ENCODE results near the gene DENND5B.
"Not testable (repeated sequence)": the region's sequence is repeated elsewhere in the genome, so short reads cannot be mapped to it uniquely, and the experiment has no call there.

DENND5B gene

DNA sequence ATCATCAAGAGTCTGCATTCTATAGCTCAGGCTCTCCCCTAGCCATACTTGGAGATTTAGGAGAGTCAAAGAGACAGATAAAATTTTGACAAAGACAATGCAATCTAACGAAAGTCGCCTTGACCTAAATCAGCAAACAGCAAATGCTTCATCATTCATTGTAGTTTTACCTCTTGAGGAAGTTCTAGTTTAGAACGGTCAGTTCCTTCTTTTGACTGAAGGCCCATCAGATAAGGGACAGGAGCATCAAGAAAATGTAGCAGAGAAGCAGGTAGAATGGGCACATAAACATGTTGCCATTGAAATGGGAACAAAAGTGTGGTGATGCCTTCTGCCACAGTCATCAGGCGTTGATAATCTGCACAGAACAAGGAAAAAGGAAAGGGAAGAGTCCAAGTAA, 130.9 kb downstream of the DENND5B start:
- no peak for DNase-seq

- DNase-seq, result no peak
Observed at GRCh38 chr12:31456562-31456961, 134.4 kb downstream of the DENND5B start.

DNA sequence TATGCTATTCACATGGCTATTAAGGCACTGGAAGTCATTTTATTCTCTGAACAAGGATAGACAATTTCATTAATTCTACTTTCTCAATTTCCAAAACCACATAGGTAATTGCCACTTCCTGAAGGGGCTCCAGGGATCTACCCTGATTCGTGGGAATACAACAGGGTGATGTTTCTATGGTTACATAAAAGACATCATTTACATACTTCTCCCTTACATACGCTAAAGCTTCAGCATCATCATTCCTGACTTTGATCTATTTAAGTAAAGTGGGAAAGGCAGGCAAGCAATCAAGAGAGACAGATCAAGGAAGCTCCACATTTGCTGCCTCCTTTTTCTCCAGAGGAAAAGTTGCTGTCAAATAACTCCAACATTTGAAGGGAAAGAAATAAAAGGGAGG, 146.2 kb downstream of the DENND5B start:
- DNase-seq, result no peak

DNA sequence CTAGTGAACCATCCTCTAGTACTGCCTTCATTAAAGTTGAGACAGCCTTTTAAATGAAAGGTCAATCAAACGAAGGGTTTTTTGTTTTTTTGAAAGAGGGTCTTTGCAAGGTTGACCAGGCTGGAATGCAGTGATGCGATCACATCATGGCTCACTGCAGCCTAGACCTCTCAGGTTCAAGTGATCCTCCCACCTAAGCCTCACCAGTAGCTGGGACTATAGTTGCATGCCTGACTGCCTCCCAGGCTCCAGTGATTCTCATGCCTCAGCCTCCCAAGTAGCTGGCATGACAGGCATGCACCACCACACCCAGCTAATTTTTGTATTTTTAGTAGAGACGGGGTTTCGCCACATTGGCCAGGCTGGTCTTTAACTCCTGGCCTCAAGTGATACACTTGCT, 150.3 kb downstream of the DENND5B start:
- DNase-seq, result no peak

GRCh38 chr12:31440134-31440533, 150.8 kb downstream of the DENND5B start:
- no peak for DNase-seq

DNA sequence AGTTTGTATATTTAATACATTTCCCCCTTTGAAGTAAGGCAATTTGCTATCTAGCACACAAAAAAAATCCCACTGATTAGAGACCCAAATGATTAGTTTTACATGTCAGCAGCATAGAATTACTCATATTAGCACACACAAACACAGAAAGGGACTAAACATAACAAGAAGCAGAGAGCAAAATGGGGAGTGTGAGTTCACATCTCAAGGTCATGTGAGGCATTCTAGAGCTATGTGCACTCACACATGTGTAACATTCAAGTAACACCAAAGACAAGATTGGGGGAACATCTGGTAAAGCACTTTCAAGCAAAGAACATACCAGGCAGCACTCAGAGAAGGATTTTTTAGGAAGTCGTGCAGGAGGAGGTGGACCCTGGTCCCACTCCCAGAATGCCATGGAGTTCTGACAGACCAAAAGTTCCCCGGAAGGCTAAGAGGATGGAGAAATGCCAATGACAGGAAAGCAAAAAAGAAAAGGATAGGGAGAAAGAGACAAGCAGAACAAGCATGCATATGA, 159.2 kb downstream of the DENND5B start:
- no peak for DNase-seq

DNA sequence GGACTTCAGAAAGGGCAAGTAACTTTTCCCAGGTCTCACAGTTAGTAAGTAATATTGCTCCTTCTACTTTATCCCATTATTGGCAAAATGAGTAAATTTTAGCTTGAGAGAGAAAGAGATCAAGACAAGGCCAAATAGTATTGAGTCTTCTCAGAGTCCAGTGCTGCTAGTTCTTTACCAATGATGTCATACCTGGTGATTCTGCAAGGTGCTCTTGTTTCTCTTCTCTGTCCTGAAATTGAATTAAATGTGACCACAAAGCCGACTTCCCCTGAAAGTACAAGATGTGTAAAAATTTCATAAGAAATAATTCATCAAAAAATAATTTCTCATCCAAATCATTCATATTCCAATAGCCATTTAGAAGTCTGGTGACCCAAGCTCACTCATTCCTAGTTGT, 167.5 kb downstream of the DENND5B start:
- no peak for DNase-seq

DNA sequence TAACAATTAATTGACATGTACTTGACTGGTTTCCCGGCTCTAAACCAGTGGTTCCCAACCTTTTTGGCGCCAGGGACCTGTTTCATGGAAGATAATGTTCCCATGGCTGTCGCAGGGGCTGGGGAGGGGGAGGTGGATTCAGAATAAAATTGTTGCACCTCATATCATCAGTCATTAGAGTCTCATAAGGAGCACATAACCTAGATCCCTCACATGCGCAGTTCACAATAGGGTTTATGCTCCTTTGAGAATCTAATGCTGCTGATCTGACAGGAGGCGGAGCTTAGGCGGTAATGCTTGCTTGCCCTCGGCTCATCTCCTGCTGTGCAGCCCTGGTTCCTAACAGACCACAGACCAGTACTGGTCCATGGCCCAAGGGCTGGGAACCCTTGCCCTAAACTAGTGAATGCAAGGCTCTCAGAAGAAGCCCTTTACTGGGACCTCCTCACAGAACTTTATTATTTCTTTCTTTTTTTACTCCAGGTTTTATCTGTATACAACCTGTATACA, 178.6 kb downstream of the DENND5B start:
- DNase-seq, result no peak

GRCh38 chr12:31408763-31409162, 182.2 kb downstream of the DENND5B start:
- DNase-seq, result no peak

- DNase-seq, result no peak
Observed at GRCh38 chr12:31407562-31407961, 183.4 kb downstream of the DENND5B start.

- DNase-seq, result no peak
Observed at GRCh38 chr12:31406345-31406744, 184.6 kb downstream of the DENND5B start.

DNA sequence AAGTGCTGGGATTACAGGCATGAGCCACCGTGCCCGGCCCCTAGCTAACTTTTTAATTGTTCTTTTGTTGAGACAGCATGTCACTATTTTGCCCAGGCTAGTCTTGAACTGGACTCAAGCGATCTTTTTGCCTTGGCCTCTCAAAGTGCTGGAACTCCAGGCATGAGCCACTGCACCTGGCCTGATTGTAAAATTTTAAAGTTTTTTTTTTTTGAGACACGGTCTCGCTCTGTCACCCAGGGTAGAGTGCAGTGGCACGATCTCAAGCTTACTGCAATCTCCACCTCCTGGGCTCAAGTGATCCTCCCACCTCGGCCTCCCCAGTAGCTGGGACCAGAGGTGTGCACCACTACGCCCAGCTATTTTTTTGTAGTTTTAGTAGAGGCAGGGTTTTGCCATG, 185.9 kb downstream of the DENND5B start:
- DNase-seq, result no peak

GRCh38 chr12:31403099-31403607, 187.8 kb downstream of the DENND5B start:
- DNase-seq, result peak; percentile 74

GRCh38 chr12:31393004-31393550, 197.9 kb downstream of the DENND5B start:
- no peak for DNase-seq

- DNase-seq, result no peak
Observed at GRCh38 chr12:31390991-31391390, 199.9 kb downstream of the DENND5B start.

GRCh38 chr12:31388713-31389112, 202.2 kb downstream of the DENND5B start:
- no peak for DNase-seq

- no peak for DNase-seq
Observed at GRCh38 chr12:31387466-31387865, 203.5 kb downstream of the DENND5B start.

- DNase-seq, result no peak
Observed at GRCh38 chr12:31387011-31387410, 203.9 kb downstream of the DENND5B start.

DNA sequence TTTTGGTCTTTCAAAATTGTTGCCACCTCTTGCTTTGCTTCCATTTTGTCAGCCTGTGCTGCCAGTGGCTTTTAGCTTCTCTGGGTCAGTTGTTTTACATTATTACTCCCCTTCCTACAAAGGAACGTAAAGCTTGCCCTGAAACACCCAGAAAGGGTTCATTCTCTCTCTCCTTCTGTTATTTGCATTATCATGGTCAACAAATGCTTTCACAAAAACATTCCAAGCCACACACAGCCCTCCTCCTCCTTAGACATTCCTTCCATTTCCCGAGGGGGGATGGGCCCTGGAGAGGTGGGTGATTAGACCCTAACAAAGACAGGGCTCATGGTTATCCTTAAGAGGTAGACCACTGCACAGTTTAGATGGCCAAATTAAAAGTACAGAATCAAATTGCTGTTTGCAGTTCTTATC, 204.6 kb downstream of the DENND5B start:
- DNase-seq, result no peak

- not testable (repeated sequence) for DNase-seq
Observed at GRCh38 chr12:31377210-31377609, 213.7 kb downstream of the DENND5B start.

- not testable (repeated sequence) for DNase-seq
Observed at GRCh38 chr12:31375422-31375821, 215.5 kb downstream of the DENND5B start.

DNA sequence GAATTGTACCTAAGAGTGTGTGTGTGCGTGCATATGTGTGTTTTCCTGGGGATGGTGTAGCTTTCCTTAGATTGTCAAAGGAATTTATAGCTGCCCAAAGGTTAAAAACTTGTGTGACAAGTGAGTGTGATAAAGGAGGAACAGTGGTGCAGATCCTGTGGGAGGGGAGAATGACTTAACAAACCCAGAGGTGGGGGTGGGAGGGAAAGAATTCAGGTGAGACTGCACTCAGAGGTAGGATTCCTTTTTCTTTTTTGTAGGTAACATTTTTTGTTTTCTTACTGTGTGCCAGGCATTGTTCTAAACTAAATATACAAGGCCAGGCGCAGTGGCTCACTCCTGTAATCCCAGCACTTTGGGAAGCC, 219.7 kb downstream of the DENND5B start:
- no peak for DNase-seq

- DNase-seq, result no peak
Observed at GRCh38 chr12:31370531-31371255, 220.2 kb downstream of the DENND5B start.

All from NCI-H226 (cell line).